A673 (cell line): ENCODE measurements around the gene SCRG1.

ENCODE experiments used
- CTCF ChIP-seq: fragments of 300-800, 200-600 bp; sonication (generic); conservative IDR thresholded peaks from 2 replicates; pipeline ENCODE4 v1.5.1; 2017; ENCODE audit warnings: low read depth, mild to moderate bottlenecking, antibody characterized with exemption, low read length, moderate library complexity, mixed read lengths
- EZH2 ChIP-seq: fragments of 200-600 bp; sonication (generic); IDR thresholded peaks from 2 replicates; pipeline ENCODE4 v1.6.1; 2017; ENCODE audit warnings: borderline replicate concordance, low read depth, mild to moderate bottlenecking, mixed read lengths, antibody characterized with exemption, low read length; ENCODE audit not compliant: poor library complexity, severe bottlenecking

- no peak for TF ChIP-seq CTCF
- TF ChIP-seq EZH2 = no peak
Observed at GRCh38 chr4:173436771-173437265, 37.9 kb upstream of the SCRG1 start.
